CD1c-positive myeloid dendritic cell (primary cell): ENCODE measurements around the gene MYBL2.

Source experiments
- DNase-seq: peaks from one replicate; pipeline ENCODE4 v3.0.0-alpha.2; 2016; ENCODE audit errors: extremely low spot score

Gene MYBL2

DNA sequence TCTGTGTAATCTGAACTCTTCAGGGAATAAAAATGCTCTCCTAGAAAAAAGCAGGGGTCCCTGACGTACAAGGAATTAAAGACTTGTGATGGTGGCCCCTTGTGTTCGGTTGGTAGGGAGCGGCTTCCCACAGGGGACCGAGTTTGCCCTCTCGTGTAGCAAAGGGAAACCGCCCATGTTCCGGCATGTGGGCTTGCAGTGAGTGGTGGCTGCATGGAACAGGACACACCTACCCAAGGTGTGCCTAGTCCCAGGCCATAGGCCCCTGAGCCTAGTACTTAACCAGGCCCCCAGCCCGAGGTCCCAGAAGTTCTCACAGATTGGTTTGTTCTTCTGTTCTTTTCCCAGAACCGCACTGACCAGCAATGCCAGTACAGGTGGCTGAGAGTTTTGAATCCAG is 15.5 kb downstream of the MYBL2 start:
- no peak for DNase-seq

DNA sequence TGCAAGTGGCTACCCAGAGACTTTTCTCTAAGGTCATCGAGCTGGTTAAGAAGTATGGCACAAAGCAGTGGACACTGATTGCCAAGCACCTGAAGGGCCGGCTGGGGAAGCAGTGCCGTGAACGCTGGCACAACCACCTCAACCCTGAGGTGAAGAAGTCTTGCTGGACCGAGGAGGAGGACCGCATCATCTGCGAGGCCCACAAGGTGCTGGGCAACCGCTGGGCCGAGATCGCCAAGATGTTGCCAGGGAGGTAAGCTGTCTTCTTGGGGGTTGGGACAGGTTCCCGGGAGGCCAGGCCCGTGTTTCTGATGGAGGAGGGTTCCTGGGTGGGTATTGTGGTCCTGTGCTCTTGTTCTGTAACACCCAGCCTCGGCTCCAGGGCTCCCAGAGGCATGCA is 19.9 kb downstream of the MYBL2 start:
- DNase-seq = no peak

DNA sequence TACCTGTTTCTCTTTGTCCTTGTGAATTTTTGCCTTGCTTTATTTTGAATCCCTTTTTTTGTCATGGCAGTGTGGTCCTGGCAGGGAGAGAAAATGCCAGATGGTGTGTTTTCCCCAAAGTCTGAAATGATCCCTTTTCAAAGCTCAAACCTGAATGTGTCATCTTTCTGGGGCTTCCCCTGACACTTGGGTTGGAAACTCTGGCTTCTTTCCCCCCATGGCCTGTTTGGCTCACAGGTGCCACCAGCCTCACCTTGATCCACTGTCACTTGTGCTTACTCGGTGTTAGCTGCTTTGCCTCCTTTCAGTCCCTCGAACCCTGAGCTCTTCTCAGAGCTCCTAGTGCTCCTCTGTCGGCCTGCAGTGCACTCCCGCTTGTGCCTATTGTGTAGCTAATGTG is 22.3 kb downstream of the MYBL2 start:
- DNase-seq = no peak

DNA sequence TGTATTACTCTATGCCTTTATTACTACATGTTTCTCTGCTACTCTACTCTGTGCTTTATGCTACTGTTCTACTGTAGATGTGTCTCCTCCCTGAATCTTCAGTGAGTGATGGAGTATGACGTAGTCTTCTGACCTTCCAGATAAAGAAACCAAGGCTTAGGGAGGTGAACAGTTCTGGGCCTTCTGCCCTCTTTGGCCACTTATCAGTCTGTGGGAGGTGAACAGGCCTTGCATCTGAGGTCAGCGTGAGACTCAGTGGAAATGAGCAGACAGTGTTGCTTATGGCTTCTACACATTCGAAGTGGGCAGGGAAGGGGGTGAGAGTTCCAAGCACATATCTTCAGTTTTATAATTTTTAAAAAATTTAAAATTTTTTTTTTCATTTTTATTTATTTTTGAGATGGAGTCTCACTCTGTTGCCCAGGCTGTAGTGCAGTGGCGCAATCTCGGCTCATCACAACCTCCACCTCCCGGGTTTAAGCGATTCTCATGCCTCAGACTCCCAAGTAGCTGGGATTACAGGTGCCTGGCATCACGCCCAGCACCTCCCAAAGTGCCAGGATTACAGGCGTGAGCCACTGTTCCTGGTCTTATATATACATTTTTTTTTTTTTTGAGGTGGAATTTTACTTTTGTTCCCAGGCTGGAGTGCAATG is 24.2 kb downstream of the MYBL2 start:
- no peak for DNase-seq

DNA sequence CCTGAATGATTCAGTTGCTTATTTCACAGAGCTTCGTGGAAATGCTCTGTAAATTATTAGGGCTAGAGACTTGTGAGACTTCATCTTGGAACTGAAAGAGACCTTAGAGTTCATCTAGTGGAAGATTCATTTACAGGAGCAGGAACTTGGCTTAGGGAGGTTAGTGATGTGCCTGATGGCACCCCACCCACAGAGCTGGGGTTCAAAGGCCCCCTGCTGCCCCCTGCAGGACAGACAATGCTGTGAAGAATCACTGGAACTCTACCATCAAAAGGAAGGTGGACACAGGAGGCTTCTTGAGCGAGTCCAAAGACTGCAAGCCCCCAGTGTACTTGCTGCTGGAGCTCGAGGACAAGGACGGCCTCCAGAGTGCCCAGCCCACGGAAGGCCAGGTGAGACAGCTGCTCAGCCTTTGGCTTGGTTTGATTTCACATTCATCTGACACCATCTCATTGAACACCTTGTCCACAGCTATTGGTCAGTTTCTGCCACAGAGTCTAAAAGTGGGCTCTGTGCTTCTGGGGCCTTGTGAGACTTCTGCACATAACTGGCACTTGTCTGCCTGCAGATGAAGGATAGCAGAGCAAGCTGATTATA is 25.1 kb downstream of the MYBL2 start:
- peak; percentile 58 for DNase-seq

DNA sequence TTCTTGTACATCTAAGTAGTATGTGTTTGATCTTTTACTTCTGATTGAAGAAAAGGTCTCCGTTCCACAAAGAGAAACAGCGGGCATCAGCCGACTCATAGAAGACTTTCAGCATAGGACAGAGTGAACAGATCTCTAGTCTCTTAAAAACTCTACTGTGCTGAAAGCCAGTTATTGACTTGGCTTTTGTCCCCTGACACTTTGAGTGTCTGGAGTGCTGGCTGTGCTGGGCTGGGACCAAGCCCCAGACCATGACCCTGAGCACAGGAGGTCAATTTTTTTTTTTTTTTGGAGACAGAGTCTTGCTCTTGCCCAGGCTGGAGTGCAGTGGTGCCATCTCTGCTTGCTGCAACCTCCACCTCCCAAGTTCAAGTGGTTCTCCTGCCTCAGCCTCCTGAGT is 27.8 kb downstream of the MYBL2 start:
- no peak for DNase-seq

DNA sequence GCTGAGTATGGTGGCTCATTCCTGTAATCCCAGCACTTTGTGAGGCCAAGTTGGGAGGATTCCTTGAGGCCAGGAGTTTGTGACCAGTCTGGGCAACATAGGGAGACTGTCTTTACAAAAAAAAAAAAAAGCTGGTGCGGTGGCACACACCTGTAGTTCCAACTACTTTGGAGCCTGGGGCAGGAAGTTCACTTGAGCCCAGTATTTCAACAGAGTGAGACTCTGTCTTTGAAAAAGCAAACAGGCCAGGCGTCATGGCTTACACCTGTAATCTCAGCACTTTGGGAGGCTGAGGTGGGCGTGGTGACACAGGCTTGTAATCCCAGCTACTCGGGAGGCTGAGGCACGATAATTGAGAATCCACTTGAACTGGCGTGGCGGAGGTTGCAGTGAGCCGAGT is 28.7 kb downstream of the MYBL2 start:
- no peak for DNase-seq

DNA sequence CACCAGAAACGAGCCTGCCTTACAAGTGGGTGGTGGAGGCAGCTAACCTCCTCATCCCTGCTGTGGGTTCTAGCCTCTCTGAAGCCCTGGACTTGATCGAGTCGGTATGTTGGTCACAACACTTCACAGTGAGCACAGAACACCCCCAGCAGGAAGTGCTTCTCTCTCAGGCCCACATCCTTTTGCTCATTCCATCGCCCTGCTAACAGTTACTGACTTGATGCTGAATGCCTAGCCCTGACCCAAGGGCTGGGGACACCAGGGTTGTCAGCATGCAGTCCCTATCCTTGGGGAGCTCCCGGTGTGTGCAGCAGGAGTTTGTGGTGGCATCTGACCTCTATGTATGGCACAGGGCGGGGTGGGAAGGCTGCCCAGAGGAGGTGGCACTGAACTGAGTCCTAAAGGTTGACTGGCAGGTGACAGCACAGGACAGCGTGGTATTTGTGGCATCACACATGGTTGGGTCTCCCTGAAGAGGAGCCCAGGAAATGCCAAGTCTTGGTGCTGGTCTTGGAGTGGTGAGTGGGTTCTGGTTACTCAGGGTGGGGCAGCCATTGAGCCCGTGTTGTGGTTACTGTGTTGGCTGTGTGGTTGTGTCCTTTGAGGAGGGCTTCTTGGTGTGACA is 33.1 kb downstream of the MYBL2 start:
- no peak for DNase-seq

DNA sequence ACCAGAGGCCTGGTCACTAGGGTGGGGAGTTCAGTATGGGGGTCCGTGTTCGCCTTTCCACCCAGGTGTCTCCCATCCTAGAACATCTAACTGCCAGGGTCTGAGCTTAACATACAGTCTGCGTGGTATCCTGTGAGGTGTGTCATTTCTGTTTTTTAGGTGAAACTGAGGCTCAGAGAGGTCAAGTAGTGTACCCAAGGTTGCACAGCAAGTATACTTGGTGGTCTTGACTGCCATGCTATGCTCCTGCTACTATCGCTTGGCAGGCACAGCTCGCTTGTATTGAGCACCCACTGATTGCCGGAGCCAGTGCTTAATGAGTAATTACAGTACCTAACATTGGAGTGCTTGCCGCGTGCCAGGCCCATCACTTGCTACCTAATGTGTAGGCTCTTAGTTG is 33.7 kb downstream of the MYBL2 start:
- no peak for DNase-seq

DNA sequence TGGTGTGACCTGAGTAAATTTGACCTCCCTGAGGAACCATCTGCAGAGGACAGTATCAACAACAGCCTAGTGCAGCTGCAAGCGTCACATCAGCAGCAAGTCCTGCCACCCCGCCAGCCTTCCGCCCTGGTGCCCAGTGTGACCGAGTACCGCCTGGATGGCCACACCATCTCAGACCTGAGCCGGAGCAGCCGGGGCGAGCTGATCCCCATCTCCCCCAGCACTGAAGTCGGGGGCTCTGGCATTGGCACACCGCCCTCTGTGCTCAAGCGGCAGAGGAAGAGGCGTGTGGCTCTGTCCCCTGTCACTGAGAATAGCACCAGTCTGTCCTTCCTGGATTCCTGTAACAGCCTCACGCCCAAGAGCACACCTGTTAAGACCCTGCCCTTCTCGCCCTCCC is 35.6 kb downstream of the MYBL2 start:
- no peak for DNase-seq

DNA sequence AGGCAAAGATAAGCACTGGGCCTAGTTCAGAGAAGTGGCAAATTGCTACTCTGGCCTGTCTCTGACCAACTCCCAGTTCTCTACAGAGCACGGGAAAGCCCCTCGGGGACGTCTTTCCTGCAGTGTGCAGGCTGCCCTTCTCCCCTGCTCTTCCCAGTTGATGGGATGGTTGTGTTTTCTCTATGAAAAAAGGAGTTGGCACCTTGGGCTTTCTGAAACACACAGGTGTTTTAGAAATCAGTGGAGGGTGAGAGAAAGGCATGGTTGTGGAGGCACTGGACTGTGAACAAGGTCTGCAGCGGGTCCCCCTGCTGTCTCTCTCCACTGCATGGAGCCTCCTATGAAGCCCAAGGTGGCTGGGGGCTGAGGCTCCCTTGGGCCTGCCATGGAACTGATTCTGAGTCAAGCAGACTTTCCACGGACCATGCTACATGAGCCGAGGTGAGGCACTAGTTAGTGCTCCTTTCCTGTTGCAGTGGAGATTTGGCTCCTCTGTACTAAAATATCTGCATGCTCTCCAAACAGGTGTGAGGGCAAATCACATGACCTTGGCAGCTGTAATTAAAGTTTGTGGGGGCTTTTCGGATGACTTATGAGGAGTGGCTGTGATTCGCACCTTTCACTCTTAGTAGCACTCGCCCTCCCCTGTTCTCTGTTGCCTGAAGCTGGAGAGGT is 43.6 kb downstream of the MYBL2 start:
- no peak for DNase-seq

DNA sequence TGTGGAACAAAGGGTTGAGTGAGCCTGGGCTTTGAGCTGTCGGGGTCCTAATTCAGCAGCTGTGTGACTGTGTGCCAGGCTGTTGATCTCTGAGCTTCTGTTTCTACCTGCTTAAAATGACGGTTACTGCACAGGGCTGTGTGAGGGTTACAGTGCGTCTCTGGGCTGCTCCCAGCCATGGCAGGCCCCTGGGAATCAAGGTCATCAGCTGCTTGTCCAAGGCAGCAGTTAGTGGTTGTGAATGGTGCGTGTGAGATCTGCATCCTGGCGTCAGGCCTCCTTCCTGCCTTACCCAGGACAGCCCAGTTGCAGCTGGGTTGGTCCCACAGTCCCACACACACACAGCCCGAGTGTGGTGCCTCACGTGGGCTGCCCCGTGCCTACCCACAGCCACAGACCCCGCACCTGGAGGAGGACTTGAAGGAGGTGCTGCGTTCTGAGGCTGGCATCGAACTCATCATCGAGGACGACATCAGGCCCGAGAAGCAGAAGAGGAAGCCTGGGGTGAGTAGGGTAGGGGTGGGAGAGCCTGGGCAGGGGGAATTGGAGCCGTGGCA is 44.3 kb downstream of the MYBL2 start:
- no peak for DNase-seq

DNA sequence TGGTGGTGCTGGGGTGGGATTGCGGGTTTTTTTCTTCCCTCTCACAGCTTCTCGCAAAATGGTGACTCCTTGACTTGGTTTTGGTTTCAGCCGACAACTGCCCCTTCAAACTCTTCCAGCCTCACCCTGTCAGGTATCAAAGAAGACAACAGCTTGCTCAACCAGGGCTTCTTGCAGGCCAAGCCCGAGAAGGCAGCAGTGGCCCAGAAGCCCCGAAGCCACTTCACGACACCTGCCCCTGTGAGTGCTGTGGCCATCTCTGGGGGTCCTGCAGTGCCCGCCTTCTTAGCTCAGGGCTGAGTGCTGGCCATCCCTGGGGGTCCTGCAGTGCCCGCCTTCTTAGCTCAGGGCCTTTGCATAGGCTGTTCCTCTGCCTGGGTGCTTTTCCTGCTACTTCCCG is 48.1 kb downstream of the MYBL2 start:
- no peak for DNase-seq

DNA sequence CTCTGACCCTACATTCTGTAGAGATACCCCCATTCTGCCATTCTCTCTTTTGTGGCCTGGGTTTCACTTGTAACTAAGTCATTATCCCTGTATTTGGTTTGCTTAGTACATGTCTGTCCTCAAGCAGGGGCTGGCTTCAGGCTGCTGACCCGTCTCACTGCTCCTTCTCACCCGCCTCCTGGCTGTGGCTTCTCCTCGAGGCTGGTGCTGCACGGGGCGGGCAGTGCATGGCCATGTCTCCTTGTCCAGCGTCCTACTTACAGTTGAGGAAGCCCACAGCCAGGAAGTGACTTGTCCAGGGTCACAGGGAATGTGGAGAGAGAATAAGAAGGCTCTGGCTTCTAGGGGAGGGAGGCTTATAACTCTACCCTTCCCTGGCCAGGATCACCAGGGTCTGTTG is 48.6 kb downstream of the MYBL2 start:
- DNase-seq = no peak

DNA sequence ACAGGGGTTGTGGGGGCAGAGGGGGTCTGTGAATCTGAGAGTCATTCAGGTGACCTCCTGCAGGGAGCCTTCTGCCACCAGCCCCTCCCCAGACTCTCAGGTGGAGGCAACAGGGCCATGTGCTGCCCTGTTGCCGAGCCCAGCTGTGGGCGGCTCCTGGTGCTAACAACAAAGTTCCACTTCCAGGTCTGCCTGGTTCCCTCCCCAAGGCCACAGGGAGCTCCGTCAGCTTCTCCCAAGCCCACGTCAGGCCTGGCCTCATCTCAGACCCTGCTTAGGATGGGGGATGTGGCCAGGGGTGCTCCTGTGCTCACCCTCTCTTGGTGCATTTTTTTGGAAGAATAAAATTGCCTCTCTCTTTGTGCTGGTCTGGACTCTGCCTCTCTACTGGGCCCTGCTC is 49.2 kb downstream of the MYBL2 start:
- DNase-seq = no peak

DNA sequence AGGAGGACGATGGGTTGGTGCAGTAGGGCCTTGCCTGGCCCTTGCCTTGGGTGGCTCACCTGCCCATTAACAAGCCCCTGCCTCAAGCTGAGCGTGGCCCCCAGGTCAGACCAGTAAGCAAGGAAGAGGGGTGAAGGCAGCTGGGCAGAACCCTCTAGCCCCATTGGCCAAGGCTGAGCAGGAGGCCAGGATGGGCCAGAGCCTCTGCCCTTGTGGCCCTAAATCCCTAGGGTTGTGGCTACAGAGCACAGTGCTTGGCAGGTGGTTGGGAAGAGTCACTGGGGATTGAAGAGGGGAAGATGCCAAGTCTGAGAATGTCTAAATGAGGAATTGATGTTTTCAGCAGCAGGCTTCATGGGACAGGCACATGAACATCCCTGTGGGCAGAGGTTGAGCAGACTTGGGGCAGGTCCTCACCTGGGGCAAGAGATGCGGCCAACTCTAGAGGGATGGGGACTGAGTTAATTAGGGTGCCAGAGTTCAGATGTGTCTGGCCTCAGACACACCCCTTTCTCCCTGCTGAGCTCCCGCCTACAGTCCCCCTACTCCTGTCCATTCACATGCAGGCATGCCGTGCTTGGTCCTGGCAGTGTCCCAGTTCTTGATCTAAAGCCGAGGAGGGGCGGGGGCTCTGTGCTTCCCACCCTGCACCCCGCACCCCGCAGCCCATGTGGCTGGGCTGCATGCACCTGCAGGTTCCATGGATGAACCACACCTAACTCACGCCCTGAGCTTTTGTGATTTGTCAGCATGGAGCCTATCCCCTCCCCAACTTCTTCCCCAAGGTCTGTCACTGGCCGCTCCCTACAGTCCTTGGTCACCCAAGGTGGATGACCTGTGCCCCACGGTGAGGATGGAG is 50.1 kb downstream of the MYBL2 start:
- no peak for DNase-seq

DNA sequence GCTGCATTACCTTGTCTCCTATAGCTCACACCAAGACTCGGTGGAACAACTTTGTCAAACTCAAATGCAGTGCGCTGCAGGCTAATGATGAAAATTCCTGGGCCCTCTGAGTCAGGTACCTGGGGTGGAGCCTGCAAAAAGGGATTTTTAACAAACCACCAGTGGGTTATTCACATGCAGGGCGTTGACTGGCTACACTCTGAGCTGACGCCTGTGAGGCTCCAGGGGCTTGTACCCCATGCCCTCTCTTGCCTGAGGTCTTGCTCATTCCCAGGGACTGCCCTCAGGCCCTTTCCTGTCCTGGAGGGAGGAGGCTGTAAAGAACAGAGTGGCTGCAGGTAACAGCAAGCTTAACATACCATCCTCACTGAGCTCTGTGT is 50.7 kb downstream of the MYBL2 start:
- DNase-seq = no peak

DNA sequence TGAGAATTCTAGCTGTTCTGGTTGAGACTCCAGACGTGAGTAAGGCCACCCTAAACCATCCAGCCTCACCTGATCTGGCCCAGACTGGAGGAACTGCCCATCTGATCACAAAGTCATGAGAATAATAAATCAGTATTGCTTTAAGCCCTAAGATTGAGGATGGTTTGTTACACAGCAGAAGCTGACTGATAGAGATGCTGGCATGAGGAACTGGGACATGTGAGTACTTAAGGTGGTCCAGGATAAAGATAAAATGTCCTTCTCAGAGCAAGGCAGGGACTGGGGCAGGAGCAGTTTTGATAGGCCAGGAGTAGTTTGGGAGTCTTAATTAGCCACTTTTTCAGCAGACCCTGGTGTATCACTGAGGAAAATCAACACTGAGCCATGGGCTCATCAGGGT is 53.1 kb downstream of the MYBL2 start:
- DNase-seq = no peak

DNA sequence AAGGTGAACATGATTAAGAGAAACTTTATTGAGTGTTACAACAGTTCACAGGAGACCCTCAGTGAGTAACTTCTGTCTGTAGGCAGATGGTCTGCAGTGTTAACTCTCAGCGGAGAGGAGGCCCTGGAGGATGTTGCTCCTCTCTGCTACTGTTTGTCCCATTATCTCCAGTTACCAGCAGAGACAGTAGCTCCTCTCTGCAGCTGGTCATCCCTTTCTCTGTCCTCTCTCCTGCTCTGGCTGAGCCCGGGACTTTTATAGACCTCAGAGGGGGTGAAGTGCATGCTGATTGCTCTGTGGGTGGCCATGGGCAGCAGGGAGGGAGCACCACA is 54.1 kb downstream of the MYBL2 start:
- DNase-seq = no peak

DNA sequence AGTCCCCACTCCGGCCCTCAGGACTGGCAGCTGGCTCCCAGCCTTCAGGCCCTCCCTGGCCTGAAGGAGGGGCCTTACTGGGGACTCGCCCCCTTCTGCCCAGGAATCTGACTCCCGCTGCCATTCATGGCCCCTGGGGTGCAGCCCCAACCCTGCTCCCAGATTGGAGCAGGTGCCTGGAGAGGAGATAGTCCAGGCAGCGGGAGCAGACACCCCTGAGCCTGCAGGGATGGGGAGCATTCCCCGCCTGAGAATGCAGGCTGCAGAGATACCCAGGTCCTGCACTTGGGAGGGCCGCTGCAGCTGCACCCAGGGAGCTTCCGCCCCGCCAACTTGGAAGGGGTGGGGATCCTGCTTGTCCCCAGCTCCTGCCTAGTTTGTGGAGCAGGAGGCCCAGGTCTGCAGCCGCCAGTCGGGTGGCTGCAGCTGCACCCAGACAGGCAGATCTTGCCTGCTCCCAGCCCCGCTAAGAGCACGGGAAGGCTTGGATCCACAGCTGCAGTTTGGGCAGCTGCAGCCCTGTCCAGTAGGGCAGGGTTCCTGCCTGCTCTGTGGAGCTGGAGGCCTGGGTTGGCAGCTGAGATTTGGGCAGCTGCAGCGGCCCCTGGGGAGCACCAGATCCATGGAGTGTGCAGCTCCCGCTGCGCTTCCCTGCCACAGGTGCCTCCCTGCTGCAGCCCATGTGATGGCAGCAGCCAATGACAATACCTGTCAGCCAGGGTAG is 54.7 kb downstream of the MYBL2 start:
- DNase-seq = no peak

DNA sequence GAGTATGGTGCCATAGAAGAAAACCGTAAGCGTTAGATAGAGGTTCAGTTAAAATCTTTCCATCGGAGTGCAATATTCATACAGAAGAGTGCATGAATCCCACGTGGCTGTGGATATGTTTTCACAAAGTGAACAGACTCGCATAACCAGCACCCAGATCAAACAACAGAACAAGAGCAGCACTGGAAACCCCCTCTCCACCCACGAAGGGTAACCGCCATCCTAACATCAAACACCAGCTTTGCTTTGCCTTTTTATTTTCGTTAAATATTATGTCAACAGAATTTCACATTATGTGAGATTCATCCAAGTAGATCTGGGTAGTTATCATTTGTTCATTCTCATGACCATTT is 55.2 kb downstream of the MYBL2 start:
- DNase-seq = no peak
